Smooth muscle cell of the brain vasculature (primary cell): ENCODE data around the gene SLC46A3.
"Not testable (repeated sequence)": the region's sequence is repeated elsewhere in the genome, so short reads cannot be mapped to it uniquely, and the experiment has no call there.

ENCODE experiments used
- DNase-seq: peaks from one replicate; pipeline ENCODE4 v3.0.0-alpha.2; 2012; ENCODE audit warnings: low read depth, low spot score

SLC46A3 gene

DNA sequence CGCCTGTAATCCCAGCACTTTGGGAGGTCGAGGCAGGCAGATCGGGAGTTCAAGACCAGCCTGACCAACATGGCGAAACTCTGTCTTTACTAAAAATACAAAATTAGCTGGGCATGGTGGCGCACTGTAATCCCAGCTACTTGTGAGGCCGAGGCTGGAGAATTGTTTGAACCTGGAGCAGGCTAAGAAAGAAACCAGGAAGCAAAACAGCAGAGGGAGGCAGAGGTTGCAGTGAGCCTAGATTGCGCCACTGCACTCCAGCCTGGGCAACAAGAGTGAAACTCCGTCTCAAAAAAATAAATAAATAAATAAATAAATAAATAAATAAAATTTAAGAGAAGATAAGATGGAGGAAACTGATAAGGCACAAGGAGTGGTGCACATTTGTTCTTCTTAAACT lies 35.6 kb downstream of the SLC46A3 start:
- DNase-seq, result not testable (repeated sequence)

DNA sequence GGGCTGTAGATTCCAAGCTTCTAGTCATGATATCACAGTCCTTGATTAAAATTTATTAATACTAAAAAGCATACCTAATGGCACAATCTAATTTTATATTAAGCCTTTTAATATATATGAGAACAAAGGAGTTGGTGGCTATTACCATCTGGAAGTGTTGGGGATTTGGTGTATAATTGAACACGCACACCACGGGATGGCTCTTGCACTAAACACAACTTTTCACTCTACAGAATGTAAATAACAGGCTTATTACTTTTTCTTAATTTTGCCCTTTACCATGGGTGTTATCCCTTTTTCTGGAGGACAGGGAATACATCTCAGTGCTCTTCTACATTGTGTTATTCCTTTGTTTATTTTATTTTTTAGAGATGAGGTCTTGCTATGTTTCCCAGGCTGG lies 38.2 kb downstream of the SLC46A3 start:
- DNase-seq, result no peak

DNA sequence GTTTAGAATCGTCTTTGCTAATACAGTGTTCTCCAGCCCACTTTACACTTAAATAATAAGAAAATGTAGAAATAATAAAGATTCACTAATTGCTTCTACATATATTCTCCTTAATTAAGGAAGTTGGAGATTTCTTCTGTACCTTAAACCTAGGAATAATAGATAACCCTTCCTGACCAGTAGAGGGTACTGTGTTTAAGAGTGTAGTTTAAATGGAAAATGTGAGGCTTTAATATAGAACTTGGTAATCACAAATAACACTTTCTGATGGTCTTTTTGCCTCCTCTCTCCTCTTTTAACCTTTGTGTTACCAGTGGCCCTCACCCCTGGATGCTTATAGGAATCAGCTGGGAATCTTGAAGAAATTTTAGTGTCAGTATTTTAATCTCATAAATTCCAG lies 39.1 kb downstream of the SLC46A3 start:
- DNase-seq, result no peak

DNA sequence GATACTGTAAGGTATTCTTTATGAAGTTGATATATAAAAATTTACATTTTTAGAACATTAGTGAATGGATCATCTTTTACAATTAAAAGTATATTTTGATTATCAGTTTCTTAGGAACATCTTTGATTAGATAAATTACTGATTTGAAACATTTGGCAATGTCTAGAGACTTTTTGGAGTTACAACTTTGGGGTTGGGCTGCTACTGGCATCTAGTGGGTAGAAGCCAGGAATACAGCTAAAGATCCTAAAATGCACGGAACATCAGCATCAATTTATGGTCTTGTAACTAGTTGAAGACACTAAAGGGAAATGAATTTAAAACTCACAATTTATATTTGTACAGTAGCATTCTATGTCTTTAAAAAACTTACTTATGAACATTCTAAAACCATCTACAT lies 40.0 kb downstream of the SLC46A3 start:
- DNase-seq, result no peak

DNA sequence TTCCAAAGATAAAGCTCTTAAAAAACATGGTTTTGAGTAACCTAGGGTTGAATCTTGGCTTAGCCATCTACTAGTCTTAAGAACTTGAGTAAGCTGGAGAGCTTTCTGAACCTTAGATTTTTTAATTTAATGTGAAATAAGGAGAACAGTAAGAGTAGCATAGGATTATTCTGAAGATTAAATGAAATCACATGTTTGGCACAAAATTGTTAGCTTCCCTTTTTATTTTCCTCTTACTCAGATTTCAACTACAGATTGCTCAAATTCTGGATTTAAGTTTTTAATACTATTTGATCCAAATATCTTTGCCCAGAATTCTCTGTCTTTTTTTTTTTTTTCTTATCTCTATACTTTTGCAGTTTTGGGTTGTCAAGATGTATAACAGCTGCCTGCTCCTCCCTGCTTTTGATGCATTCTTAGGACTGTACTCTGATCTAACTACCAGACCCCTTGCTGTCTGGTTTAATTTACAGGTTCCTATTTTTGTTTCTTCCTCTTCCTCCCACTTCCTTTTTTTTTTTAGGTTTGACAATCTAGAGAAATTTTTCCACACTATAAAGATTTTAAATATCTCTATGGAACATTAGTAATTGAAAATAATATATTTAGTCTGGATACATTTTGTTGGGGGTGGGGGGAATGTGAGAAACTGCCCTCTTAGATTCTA lies 47.5 kb downstream of the SLC46A3 start:
- no peak for DNase-seq

DNA sequence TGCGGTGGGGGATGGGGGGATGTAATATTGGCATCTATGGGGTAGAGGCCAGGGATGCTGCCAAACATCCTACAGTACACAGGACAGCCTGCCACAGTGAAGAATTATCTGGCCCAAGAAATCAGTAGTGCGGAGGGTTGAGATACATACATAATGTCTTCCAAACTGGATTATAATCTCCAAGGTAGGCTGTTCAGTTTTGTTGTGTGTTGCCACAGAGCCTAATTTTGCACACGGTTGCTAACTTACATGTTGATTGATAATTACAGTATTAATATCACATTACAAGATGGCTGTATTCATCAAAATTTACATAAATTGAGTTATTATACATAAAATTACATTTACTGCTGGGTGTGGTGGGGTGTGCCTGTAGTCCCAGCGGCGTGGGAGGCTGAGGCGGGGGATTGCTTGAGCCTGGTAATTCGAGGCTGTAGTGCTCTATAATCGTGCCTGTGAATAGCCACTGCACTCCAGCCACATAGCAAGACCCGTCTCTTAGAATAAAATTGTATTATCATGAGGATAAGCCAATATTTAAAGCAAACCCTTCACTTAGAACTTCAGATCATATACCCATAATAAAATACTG lies 51.8 kb downstream of the SLC46A3 start:
- no peak for DNase-seq

DNA sequence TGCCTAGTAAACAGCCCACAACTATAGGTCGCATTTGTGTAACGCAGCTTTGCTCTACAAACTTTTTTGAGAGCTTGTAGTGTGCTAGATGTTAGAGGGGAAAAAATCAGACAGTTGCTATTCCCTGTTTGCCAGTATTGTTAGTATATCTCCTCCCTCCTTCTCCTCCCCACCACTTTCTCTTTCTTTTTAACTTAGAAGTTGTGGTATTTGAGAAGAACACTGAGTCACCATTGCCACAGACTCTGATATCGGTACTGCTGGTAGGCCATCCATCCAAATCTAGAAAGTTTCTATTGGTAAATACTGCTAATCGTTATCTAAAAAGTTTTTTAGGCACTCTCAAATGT lies 59.2 kb downstream of the SLC46A3 start:
- DNase-seq, result no peak

DNA sequence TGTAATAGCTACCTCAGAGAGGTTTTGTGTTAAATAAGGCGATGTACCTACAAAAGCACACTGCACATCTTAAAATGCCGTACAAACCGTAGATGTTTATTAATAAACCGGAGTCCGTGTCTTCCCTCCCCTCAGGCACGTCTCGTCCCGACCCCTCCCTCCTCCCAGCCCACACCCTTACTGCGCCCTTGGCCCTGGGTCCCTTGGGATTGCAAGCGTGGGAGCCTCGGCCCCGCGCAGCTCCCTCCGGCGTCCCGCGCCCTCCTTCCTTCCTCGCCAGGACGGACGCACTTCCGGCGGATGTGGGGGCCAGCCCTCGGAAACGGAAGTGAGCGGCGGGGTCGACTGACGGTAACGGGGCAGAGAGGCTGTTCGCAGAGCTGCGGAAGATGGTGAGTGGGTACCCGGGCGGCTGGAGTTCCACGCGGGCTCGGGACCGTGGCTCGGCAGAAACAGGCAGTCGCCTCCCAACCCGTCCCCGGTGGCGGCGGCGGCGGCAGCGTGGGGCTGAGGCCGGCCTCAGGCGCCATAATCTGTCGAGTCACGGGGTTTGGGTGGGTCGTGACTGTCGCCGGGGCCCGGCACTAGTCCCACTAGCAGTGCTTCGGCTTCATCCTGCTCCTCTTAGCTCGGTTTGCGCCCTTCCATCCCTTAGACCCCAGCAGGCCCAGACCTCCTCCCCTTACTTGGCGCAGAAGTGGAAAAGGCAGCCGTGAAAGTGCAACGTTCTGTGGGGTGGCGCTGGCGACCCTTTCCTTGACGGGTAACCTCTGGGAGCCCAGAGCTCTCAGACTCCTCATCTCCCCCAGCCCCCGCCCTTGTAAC lies 59.8 kb downstream of the SLC46A3 start, which contains the start of gene POMP:
Gene POMP, plus strand, starts transcription at position 335 of the 825 bp plus-strand sequence. Its CDS starts 55 bp downstream, at position 390.
- DNase-seq, result peak; percentile 68

DNA sequence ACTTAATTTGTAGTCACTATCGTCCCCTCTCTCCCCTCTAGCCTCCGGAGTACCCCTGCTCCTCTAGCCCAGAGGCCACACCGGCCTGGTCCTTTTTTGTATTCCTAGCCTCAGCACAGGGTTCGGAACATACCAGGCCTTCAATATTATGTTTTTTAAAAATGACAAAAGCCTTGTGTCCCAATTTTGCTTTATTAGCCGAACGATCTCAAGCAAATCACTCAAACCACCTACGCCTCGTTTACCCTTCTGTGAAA lies 60.3 kb downstream of the SLC46A3 start:
- DNase-seq, result no peak

DNA sequence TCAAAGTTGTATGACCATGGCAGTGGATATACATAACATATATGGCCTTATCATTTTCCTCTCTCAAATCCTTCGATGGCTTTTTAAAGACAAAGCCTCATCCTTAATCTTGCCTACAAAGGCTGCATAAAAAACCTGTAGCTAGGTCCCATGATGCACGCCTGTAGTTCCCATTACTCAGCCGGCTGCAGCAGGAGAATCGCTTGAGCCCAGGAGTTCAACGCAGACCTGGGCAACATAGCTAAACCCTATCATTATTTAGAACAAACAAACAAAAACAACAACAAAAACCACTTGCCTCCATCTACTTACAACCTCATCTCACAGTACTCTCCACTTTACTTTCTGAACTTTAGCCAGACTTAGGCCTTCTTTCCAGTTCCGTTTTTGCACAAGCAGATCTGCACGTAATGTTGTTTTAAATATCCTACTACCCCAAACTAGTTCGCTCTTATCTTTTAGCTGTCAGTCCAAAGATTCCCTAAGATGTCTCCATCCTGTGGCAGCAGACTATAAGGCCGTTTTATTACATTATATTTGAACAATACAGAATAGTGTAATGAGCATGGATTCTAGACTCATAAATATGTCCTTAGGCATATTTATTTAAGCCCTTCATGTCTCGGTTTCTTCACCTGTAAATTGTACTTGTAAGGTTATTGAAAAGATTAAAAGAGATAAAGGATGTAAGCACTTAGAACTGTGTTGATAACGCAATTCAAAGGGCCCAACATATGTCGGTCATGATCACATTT lies 60.8 kb downstream of the SLC46A3 start:
- no peak for DNase-seq

DNA sequence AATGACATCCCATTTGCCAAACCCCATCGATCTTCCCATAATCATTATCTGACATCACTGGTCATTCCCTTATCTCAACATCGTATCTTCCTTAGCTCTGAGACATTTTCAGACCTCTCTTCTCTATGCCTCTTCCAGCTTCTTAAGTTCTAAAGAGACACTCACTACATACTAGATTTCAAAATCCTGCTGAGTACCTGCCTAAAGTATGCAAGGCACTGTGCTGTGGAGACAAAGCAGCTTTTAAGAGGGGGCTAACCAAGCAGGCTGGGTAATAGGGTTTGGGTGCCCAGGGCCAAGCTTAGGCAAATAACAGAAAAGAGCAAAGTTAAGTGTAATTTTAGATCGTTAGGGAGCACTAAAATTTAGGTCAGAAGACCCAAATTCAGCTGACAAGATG lies 63.2 kb downstream of the SLC46A3 start:
- no peak for DNase-seq

DNA sequence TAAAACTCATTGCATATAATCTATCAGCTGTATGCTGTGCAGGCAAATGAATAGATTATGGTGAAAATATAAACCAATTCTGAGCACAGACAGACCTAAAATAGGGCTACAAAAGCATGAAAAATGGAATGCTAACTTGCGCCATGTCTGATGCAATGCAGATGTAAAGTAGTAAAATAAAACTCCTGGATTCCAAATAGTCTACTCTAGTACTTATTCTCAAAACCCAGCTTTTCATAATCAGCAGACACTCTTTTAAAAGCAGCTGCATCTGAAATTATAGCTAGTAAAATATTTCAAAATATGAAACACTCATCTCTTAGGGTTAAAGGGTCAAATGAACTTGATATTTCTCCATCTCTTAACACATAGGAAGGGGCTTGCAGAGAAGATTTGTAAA lies 64.5 kb downstream of the SLC46A3 start:
- DNase-seq, result no peak

DNA sequence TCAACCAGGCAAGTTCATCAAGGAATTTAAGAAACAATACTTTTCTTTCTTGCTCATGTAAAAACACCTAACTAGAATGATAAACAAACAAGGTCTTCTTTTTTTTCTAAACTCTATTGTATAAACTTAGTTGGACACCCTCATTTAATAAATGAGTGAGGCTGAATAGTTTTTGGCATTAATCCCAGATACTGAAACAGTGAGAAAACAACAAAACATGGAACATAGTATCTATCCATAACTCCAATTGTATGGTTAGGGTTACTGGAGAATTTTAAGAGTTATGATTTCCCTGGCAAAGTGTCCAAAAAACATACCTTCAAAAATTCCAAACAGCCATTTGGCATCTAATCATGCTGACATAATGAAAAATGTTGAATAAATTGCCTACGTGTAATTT lies 65.7 kb downstream of the SLC46A3 start:
- DNase-seq, result no peak

DNA sequence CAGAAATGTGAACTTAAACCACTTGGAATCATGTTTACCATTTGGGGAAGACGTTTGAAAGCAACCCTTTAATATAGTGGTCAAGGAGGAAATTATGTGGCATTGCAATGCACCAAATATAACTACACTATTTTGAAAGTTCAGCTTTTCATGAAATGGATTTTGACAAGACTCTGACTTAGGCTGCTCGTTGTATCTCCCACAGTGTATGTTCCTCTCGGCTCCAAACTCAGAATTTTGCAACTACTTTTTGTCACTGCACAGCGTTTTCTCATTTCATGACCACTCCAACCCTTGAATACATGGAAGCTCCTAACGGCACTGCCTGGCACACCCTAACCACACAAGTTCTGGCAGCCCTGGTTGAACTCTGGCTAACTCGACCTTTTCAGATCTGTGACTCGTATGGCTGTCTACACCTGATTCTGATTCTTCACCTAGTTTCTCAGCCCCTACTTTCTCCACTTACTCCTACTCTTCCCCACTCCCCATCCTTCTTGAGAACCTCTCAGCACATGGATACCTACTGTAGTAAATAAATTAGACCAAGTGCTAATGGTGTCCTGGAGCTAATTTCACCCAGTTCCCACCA lies 66.9 kb downstream of the SLC46A3 start:
- no peak for DNase-seq

DNA sequence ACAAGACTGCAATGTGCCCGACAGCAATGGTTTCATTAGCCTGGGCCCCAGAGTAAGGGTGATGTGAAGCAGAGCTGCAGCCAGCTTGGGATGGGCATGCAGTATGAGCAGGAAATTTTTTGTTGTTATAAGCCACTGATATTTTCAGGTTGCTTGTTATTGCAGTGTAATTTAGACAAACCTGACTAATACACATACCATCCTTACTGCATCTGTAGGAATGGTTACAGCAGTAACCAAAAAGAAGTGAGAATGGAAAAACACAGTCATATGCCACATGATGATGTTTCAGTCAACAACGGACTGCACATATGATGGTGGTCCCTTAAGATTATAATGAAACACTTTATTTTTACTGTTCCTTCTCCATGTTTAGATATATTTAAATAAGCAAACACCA lies 68.5 kb downstream of the SLC46A3 start:
- DNase-seq, result no peak
